A549 (cell line): ENCODE measurements around the gene KIF13A. TPM values are rescaled to one million over a fixed set of nuclear protein-coding genes. Genes with fewer than 3 reads are reported as not detected.
"Not testable (repeated sequence)": the region's sequence is repeated elsewhere in the genome, so short reads cannot be mapped to it uniquely, and the experiment has no call there.

Experiments used
- ATAC-seq, 2 experiments: fragments of 200-7000 bp in 1 of 2; fragments of >200 bp in 1 of 2; cut with Nextera tagmentation in 1 of 2; cut with Tn5 transposase in 1 of 2; 3 replicates each; pipeline versions ENCODE4 v1.8.0 to v1.9.1; 2018 to 2020; ENCODE audit warnings: mild to moderate bottlenecking in 1 of 2, moderate library complexity in 1 of 2
- CTCF ChIA-PET: fragments of 300-600 bp; sonication (Branson Sonifier 250); formaldehyde crosslinking; extraction: SDS; loops from one replicate; lab custom pipeline; 2021; ENCODE audit warnings: antibody characterized with exemption, inconsistent platforms; lab: Yijun Ruan, JAX
- POLR2A ChIA-PET: fragments of 350-600 bp; formaldehyde crosslinking; extraction: SDS; loops from one replicate; lab custom pipeline; 2021; ENCODE audit warnings: antibody characterized with exemption, inconsistent platforms; lab: Yijun Ruan, JAX
- DNase-seq, 2 experiments: peaks; one replicate each; pipeline versions ENCODE4 v3.0.0 to v3.0.0-alpha.2; 2011 to 2016; ENCODE audit warnings: low read depth in 1 of 2, low spot score in 1 of 2
- FAIRE-seq: peaks from 2 replicates; lab custom pipeline; 2011; peaks lifted over from hg19 to GRCh38; lab: Jason Lieb, UNC
- H3K27ac ChIP-seq, 2 experiments: fragments of >200 bp; sonication (Bioruptor Twin); formaldehyde crosslinking; 3 replicates each; pipeline ENCODE4 v1.5.1; 2016 to 2017
- H3K4me1 ChIP-seq: fragments of >200 bp; sonication (Bioruptor Twin); formaldehyde crosslinking; 3 replicates; pipeline ENCODE4 v1.6.1; 2016
- H3K4me2 ChIP-seq: fragments of >200 bp; sonication (Bioruptor Twin); formaldehyde crosslinking; 3 replicates; pipeline ENCODE4 v1.6.1; 2016
- H3K4me3 ChIP-seq: fragments of >200 bp; sonication (Bioruptor Twin); formaldehyde crosslinking; 3 replicates; pipeline ENCODE4 v1.5.1; 2016
- H3K9me3 ChIP-seq: fragments of >200 bp; sonication (Bioruptor Twin); formaldehyde crosslinking; 3 replicates; pipeline ENCODE4 v1.6.1; 2016
- BCL3 ChIP-seq: fragments of >200 bp; sonication (Bioruptor Twin); formaldehyde crosslinking; IDR thresholded peaks from 3 replicates; pipeline ENCODE4 v1.6.1; 2016
- CBX2 ChIP-seq: fragments of 200-600 bp; sonication (generic); IDR thresholded peaks from 2 replicates; pipeline ENCODE4 v1.6.1; 2016; ENCODE audit warnings: low read depth, mild to moderate bottlenecking, borderline replicate concordance
- CEBPB ChIP-seq, 2 experiments: fragments of >200 bp in 1 of 2; sonication (Bioruptor Twin) in 1 of 2; formaldehyde crosslinking in 1 of 2; IDR thresholded peaks; 2 replicates each; pipeline ENCODE4 v1.6.1; 2012 to 2016
- CHD2 ChIP-seq: fragments of 150-350 bp; IDR thresholded peaks from 2 replicates; pipeline ENCODE4 v1.6.1; 2014; ENCODE audit warnings: low read length; ENCODE audit not compliant: partially characterized antibody
- EHF ChIP-seq: fragments of 250-450 bp; sonication (Bioruptor Pico); IDR thresholded peaks from 2 replicates; pipeline ENCODE4 v1.5.0; 2020; ENCODE audit warnings: mild to moderate bottlenecking
- ELK1 ChIP-seq: fragments of 150-350 bp; IDR thresholded peaks from 2 replicates; pipeline ENCODE4 v1.6.1; 2014; ENCODE audit warnings: low read depth, mild to moderate bottlenecking, low read length
- EP300 ChIP-seq, 2 experiments: fragments of >200 bp; sonication (Bioruptor Twin); formaldehyde crosslinking; IDR thresholded peaks; 2 replicates in 1 of 2; 3 replicates in 1 of 2; pipeline ENCODE4 v1.6.1; 2016 to 2017
- FOXS1 ChIP-seq: fragments of 250-450 bp; sonication (Bioruptor Pico); IDR thresholded peaks from 2 replicates; pipeline ENCODE4 v1.5.0; 2020; ENCODE audit warnings: mild to moderate bottlenecking, moderate library complexity
- GATA3 ChIP-seq: IDR thresholded peaks from 2 replicates; pipeline ENCODE4 v1.6.1; 2012; ENCODE audit warnings: borderline replicate concordance
- HOXA7 ChIP-seq: fragments of 250-450 bp; sonication (Bioruptor Pico); IDR thresholded peaks from 2 replicates; pipeline ENCODE4 v1.5.0; 2020; ENCODE audit warnings: mild to moderate bottlenecking, moderate library complexity
- HOXB13 ChIP-seq: fragments of 250-450 bp; sonication (Bioruptor Pico); IDR thresholded peaks from 2 replicates; pipeline ENCODE4 v1.5.0; 2020; ENCODE audit warnings: low read depth, mild to moderate bottlenecking, moderate library complexity
- HOXB5 ChIP-seq: fragments of 250-450 bp; sonication (Bioruptor Pico); IDR thresholded peaks from 2 replicates; pipeline ENCODE4 v1.5.0; 2020; ENCODE audit warnings: mild to moderate bottlenecking, moderate library complexity
- JUNB ChIP-seq: fragments of >200 bp; sonication (Bioruptor Twin); formaldehyde crosslinking; IDR thresholded peaks from 2 replicates; pipeline ENCODE4 v1.6.1; 2016
- KDM1A ChIP-seq: fragments of 200-600 bp; sonication (generic); IDR thresholded peaks from 2 replicates; pipeline ENCODE4 v1.6.1; 2016; ENCODE audit warnings: low read depth, mild to moderate bottlenecking
- KDM5A ChIP-seq: fragments of 200-600 bp; sonication (generic); IDR thresholded peaks from 2 replicates; pipeline ENCODE4 v1.6.1; 2016; ENCODE audit warnings: antibody characterized with exemption, mild to moderate bottlenecking
- PBX3 ChIP-seq: IDR thresholded peaks from 2 replicates; pipeline ENCODE4 v1.6.1; 2012
- POLR2AphosphoS2 ChIP-seq: conservative IDR thresholded peaks from 2 replicates; pipeline ENCODE4 v1.6.1; 2012; ENCODE audit warnings: low read length, improper control_type of control experiment, inconsistent platforms
- RFX5 ChIP-seq: fragments of 450-650 bp; IDR thresholded peaks from 2 replicates; pipeline ENCODE4 v1.7.1; 2014; ENCODE audit warnings: antibody characterized with exemption, mild to moderate bottlenecking, moderate library complexity
- RNF2 ChIP-seq: fragments of 200-600 bp; sonication (generic); IDR thresholded peaks from 2 replicates; pipeline ENCODE4 v1.6.1; 2016; ENCODE audit warnings: low read depth, mild to moderate bottlenecking, antibody characterized with exemption, moderate library complexity, borderline replicate concordance
- TFCP2L1 ChIP-seq: fragments of 250-450 bp; sonication (Bioruptor Pico); IDR thresholded peaks from 2 replicates; pipeline ENCODE4 v1.5.0; 2021; ENCODE audit warnings: mild to moderate bottlenecking
- ZFP36 ChIP-seq: fragments of 450-650 bp; IDR thresholded peaks from 2 replicates; pipeline ENCODE4 v1.6.1; 2014; ENCODE audit warnings: borderline replicate concordance; ENCODE audit not compliant: partially characterized antibody
- ZNF302 ChIP-seq: fragments of 250-450 bp; sonication (Bioruptor Pico); IDR thresholded peaks from 2 replicates; pipeline ENCODE4 v1.9.0; 2021; ENCODE audit warnings: inconsistent platforms, mild to moderate bottlenecking, moderate library complexity
- WGBS: methylation state at CpG from one replicate; pipeline ENCODE4 v1.1.6; 2017; ENCODE audit errors: missing lambda C conversion rate; 5-methylcytosine and 5-hydroxymethylcytosine counted together
- polyA plus RNA-seq, 4 experiments: library from polyadenylated mRNA; depleted of rRNA in 3 of 4; stranded (reverse); fragments of >200 nt; fragmentation: RNase III in 1 of 4; extraction: RNeasy Plus Mini Kit Qiagen cat#74134 plus additional on column Dnase treatment in 1 of 4; gene quantifications; 2 replicates in 3 of 4; 3 replicates in 1 of 4; pipeline ENCODE4 v1.2.3, GENCODE V29; 2011 to 2017

The KIF13A gene
- polyA plus RNA-seq, 2 of the 4 experiments (the other 2 are of a cell fraction): 30.2 to 39.4 TPM

GRCh38 chr6:18019539-18020534, 32.4 kb upstream of the KIF13A start:
- CTCF ChIA-PET: interaction anchor here (0.6 to 1.0 kb wide), 2 partner anchors 10 to 26 kb away, joined by 3 read pairs; no protein-coding TSS in a partner anchor
- no peaks in the 10 kb centered on the region for H3K9me3 ChIP-seq
- peaks cover 9% of the 10 kb centered on the region for H3K4me1 ChIP-seq
- H3K27ac ChIP-seq: no peak overlapping the region
- no CpG with 5 or more reads among the region's 75 CpGs for WGBS
- ATAC-seq (no peak), DNase-seq (no peak), FAIRE-seq (no peak)
- H3K4me2 ChIP-seq: no peak overlapping the region
- no peak overlapping the region for H3K4me3 ChIP-seq
- TF ChIP-seq GATA3: no peak
- no peak for TF ChIP-seq KDM1A
- TF ChIP-seq FOXS1: no peak
- TF ChIP-seq BCL3: no peak
- no peak for TF ChIP-seq RNF2
- POLR2A ChIA-PET: no interaction called here

- ATAC-seq, POLR2A ChIA-PET, H3K4me3 ChIP-seq, H3K4me2 ChIP-seq, DNase-seq, FAIRE-seq, H3K9me3 ChIP-seq, H3K27ac ChIP-seq, H3K4me1 ChIP-seq: not testable (repeated sequence)
- 72% methylated on average over 4 of the region's 4 CpGs for WGBS
- CTCF ChIA-PET: interaction anchor here (0.6 kb wide), 1 partner anchor 25 kb away, joined by 3 read pairs; no protein-coding TSS in a partner anchor
These were observed 31.7 kb upstream of the KIF13A start for GRCh38 chr6:18019133-18019532.

- no peaks in the 10 kb centered on the region for H3K4me1 ChIP-seq
- no peak overlapping the region for H3K4me3 ChIP-seq
- TF ChIP-seq HOXA7 (CRISPR knock-in tag) (no peak), TFCP2L1 (CRISPR knock-in tag) (no peak), PBX3 (no peak), EHF (CRISPR knock-in tag) (no peak), ZFP36 (no peak), RFX5 (no peak), HOXB5 (CRISPR knock-in tag) (no peak), KDM1A (no peak), CHD2 (no peak)
- no peak overlapping the region for H3K27ac ChIP-seq
- no peak overlapping the region for H3K4me2 ChIP-seq
- DNase-seq: no peak
- CTCF ChIA-PET: interaction anchor here (0.7 to 1.2 kb wide), 2 partner anchors 11 to 15 kb away, joined by 4 to 6 read pairs; no protein-coding TSS in a partner anchor
- no peak for FAIRE-seq
- H3K9me3 ChIP-seq: no peaks in the 10 kb centered on the region
- ATAC-seq: no peak
- POLR2A ChIA-PET: no interaction called here
- 42% methylated on average over 5 of the region's 5 CpGs for WGBS
These were observed 29.3 kb upstream of the KIF13A start for GRCh38 chr6:18016698-18017097.

- DNase-seq: no peak
- no peak for FAIRE-seq
- Histone ChIP-seq H3K9me3 (no peaks in the 10 kb centered on the region), H3K4me3 (no peak overlapping the region), H3K27ac (no peak overlapping the region), H3K4me2 (no peak overlapping the region), H3K4me1 (no peaks in the 10 kb centered on the region)
- no peak for ATAC-seq
- TF ChIP-seq HOXB5 (CRISPR knock-in tag): no peak
- TF ChIP-seq JUNB: no peak
- no peak for TF ChIP-seq ZNF302 (CRISPR knock-in tag)
- no peak for TF ChIP-seq CBX2
- no peak for TF ChIP-seq CEBPB (IDR thresholded peaks at IDR 0.05)
- TF ChIP-seq FOXS1: no peak
- no peak for TF ChIP-seq ELK1
- no peak for TF ChIP-seq KDM5A
- TF ChIP-seq HOXB13 (CRISPR knock-in tag): no peak
- TF ChIP-seq EP300 (IDR thresholded peaks at IDR 0.05): no peak
- TF ChIP-seq POLR2AphosphoS2: no peak
- no peak for TF ChIP-seq CHD2
- CTCF ChIA-PET: interaction anchor here (0.7 to 1.2 kb wide), 2 partner anchors 10 to 15 kb away, joined by 4 to 6 read pairs; no protein-coding TSS in a partner anchor
- POLR2A ChIA-PET: no interaction called here
These were observed 28.7 kb upstream of the KIF13A start for GRCh38 chr6:18016133-18016532.
